ENCODE results near the gene BRSK1. TPM values are rescaled to one million over a fixed set of nuclear protein-coding genes. Genes with fewer than 3 reads are reported as not detected.

BRSK1 gene
- total and polyA plus RNA-seq, 2 of the 13 experiments (the other 11 are each of a cell fraction or from before 2014, with no cell fraction given), result 0.18 to 1.2 TPM

- TF ChIP-seq TRAFD1 (CRISPR knock-in tag; IDR thresholded peaks at IDR 0.05; ENCODE audit: borderline replicate concordance) (no peak), DR1 (CRISPR knock-in tag; IDR thresholded peaks at IDR 0.05) (no peak), SRY (CRISPR knock-in tag; IDR thresholded peaks at IDR 0.05) (no peak), MNT (IDR thresholded peaks at IDR 0.05) (no peak), ZNF264 (CRISPR knock-in tag; IDR thresholded peaks at IDR 0.05) (0 out of 2 replicates have a peak, but pooled peaks have one; percentile 41), ZNF17 (CRISPR knock-in tag; IDR thresholded peaks at IDR 0.05) (no peak), NFATC3 (CRISPR knock-in tag; IDR thresholded peaks at IDR 0.05) (no peak), IKZF4 (CRISPR knock-in tag; IDR thresholded peaks at IDR 0.05; ENCODE audit: borderline replicate concordance, low read depth, not compliant biosample characterization) (no peak), ARNT2 (CRISPR knock-in tag; IDR thresholded peaks at IDR 0.05; ENCODE audit: low read depth) (no peak), STAT5B (CRISPR knock-in tag; IDR thresholded peaks at IDR 0.05) (no peak), E2F2 (CRISPR knock-in tag; IDR thresholded peaks at IDR 0.05; ENCODE audit: borderline replicate concordance) (no peak), ZNF776 (CRISPR knock-in tag; IDR thresholded peaks at IDR 0.05) (no peak), ZNF609 (CRISPR knock-in tag; IDR thresholded peaks at IDR 0.05; ENCODE audit: borderline replicate concordance) (no peak), SKIL (CRISPR knock-in tag; IDR thresholded peaks at IDR 0.05; ENCODE audit: borderline replicate concordance) (no peak)
Measured at GRCh38 chr19:55257461-55258420, 26.1 kb upstream of the BRSK1 start (continued).
